Heart left ventricle (tissue), 13 donors: Measurements from ENCODE around the gene CPEB1.

Source experiments
- POLR2A ChIP-seq, 2 donors: fragments of 450-650 bp; IDR thresholded peaks; one replicate each; pipeline ENCODE4 v1.6.1; 2017; ENCODE audit warnings: antibody characterized with exemption in 2 of 2, mild to moderate bottlenecking in 2 of 2, moderate library complexity in 2 of 2
- TF ChIP-seq, protein P1 (sequence below), 12 donors: fragments of 200-600 bp; sonication (generic) in 4 of 12; IDR thresholded peaks; one replicate each; pipeline versions ENCODE4 v1.5.0 to v1.8.0; 2018 to 2022; ENCODE audit warnings: antibody characterized with exemption in 12 of 12, mild to moderate bottlenecking in 5 of 12
- donor health status: ischemic (EF 13 %, LVEDD 7.1; RV severe dilation, severe dysfunction).
- donor health status: DM: no; HTN: yes; CAD: no.
- donor health status: DM: no; HTN: no; CAD: no.
- donor health status: ischemic (EF 25% LVEDD 6.9; RV normal size, moderate dysfunction).
- donor health status: ischemic (EF 25% LVEDD 5.7; RV mildly dilated, moderate dysfunction).
- donor health status: ischemic (EF 35%, LVEDD 5.7; RV mildly dilated, moderate dysfunction).
- donor health status: nonischemic (EF 11% LVEDD 7.7; RV severe dilation, severe dysfunction).
- donor health status: DM: yes; HTN: yes; CAD: no.
- donor health status: PGD.
- donor health status: ischemic (EF 29% LVEDD 5.4; RV normal size, mild dysfunction).
- donor health status: nonischemic (EF 23%, LVEDD 6.1; RV moderate dilation, normal function).

DNA sequence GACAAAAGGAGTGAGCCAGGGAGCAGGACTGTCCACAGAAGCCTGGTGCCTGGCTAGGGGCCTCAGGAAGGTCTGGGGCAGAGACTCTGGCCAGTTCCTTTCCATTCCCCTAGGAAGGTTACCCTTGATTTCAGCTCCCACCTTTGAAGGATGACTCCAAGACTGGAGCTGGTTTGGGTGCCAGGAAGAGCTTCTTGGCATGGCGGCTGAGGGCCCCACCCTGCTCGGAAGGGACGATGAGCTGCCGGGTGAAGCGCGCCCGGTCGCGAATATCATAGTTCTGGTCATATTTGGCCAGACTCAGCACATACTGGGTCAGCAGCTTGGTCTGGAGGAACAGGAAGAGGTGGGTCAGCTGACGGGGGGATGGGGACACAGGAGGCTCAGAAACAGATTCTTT lies 19.4 kb upstream of the CPEB1 start:
- TF ChIP-seq, protein P1, sequence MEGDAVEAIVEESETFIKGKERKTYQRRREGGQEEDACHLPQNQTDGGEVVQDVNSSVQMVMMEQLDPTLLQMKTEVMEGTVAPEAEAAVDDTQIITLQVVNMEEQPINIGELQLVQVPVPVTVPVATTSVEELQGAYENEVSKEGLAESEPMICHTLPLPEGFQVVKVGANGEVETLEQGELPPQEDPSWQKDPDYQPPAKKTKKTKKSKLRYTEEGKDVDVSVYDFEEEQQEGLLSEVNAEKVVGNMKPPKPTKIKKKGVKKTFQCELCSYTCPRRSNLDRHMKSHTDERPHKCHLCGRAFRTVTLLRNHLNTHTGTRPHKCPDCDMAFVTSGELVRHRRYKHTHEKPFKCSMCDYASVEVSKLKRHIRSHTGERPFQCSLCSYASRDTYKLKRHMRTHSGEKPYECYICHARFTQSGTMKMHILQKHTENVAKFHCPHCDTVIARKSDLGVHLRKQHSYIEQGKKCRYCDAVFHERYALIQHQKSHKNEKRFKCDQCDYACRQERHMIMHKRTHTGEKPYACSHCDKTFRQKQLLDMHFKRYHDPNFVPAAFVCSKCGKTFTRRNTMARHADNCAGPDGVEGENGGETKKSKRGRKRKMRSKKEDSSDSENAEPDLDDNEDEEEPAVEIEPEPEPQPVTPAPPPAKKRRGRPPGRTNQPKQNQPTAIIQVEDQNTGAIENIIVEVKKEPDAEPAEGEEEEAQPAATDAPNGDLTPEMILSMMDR (IDR thresholded peaks at IDR 0.05): no peak
- TF ChIP-seq POLR2A (IDR thresholded peaks at IDR 0.05): no peak
